ENCODE results near the gene RAI1.

RAI1 gene

GRCh38 chr17:17667231-17667630 lies 14.0 kb upstream of the RAI1 start:
- Histone ChIP-seq H3K4me3 (ENCODE audit: low read depth, low read length) (no peak overlapping the region), H3K36me3 (ENCODE audit: control insufficient read depth in 2 of 2, insufficient read depth in 1 of 2, low read length in 2 of 2) (no peaks in the 10 kb centered on the region), H3K9me3 (ENCODE audit: control insufficient read depth, insufficient read depth, low read depth, low read length) (no peaks in the 10 kb centered on the region), H3K4me1 (ENCODE audit: control insufficient read depth, insufficient read depth, low read length) (no peaks in the 10 kb centered on the region), H3K27ac (ENCODE audit: extremely low read depth, low read depth, low read length) (no peak overlapping the region)
- ChIA-PET CTCF (interaction anchor here (0.8 kb wide), 1 partner anchor 26 kb away, joined by 4 read pairs; no protein-coding TSS in a partner anchor), POLR2A (interaction anchor here (0.6 kb wide), 1 partner anchor 363 kb away, joined by 3 read pairs; no protein-coding TSS in a partner anchor)
- TF ChIP-seq GLIS1 (tag by site-specific recombination; IDR thresholded peaks at IDR 0.05) (no peak), ZNF48 (tag by site-specific recombination; IDR thresholded peaks at IDR 0.05) (no peak), ZNF157 (tag by site-specific recombination; IDR thresholded peaks at IDR 0.05) (no peak), ZBTB7A (tag by site-specific recombination; IDR thresholded peaks at IDR 0.05; ENCODE audit: low read depth) (no peak), ZNF544 (tag by site-specific recombination; IDR thresholded peaks at IDR 0.05) (no peak), ZBTB17 (tag by site-specific recombination; IDR thresholded peaks at IDR 0.05) (0 out of 2 replicates have a peak, but pooled peaks have one; percentile 9), SCRT1 (tag by site-specific recombination; IDR thresholded peaks at IDR 0.05; ENCODE audit: borderline replicate concordance) (peak; percentile 55; the same call in 1 of the 2 replicates), ZSCAN23 (tag by site-specific recombination; IDR thresholded peaks at IDR 0.05) (no peak), HOXD13 (CRISPR knock-in tag; IDR thresholded peaks at IDR 0.05; ENCODE audit: borderline replicate concordance) (no peak), SCRT2 (tag by site-specific recombination; IDR thresholded peaks at IDR 0.05) (peak; percentile 96)

GRCh38 chr17:17667947-17668346 lies 13.3 kb upstream of the RAI1 start:
- Histone ChIP-seq H3K9me3 (ENCODE audit: control insufficient read depth, insufficient read depth, low read depth, low read length) (no peaks in the 10 kb centered on the region), H3K36me3 (ENCODE audit: control insufficient read depth in 2 of 2, insufficient read depth in 1 of 2, low read length in 2 of 2) (no peaks in the 10 kb centered on the region), H3K4me1 (ENCODE audit: control insufficient read depth, insufficient read depth, low read length) (no peaks in the 10 kb centered on the region; the same call in 1 of the 2 replicates), H3K27ac (ENCODE audit: extremely low read depth, low read depth, low read length) (no peak overlapping the region), H3K4me3 (ENCODE audit: low read depth, low read length) (no peak overlapping the region)
- ChIA-PET CTCF (interaction anchor here (1.1 kb wide), 1 partner anchor 10 kb away, joined by 3 read pairs; no protein-coding TSS in a partner anchor), POLR2A (no interaction called here)
- TF ChIP-seq ZNF624 (tag by site-specific recombination; IDR thresholded peaks at IDR 0.05) (no peak), ZNF274 (IDR thresholded peaks at IDR 0.05; ENCODE audit: low read length) (no peak), ZNF274 (tag by site-specific recombination; IDR thresholded peaks at IDR 0.05; ENCODE audit: borderline replicate concordance) (no peak)

GRCh38 chr17:17668358-17668757 lies 12.9 kb upstream of the RAI1 start:
- Histone ChIP-seq H3K4me3 (ENCODE audit: low read depth, low read length) (no peak overlapping the region), H3K27ac (ENCODE audit: extremely low read depth, low read depth, low read length) (no peak overlapping the region), H3K36me3 (ENCODE audit: control insufficient read depth in 2 of 2, insufficient read depth in 1 of 2, low read length in 2 of 2) (no peaks in the 10 kb centered on the region), H3K4me1 (ENCODE audit: control insufficient read depth, insufficient read depth, low read length) (no peaks in the 10 kb centered on the region; the same call in 1 of the 2 replicates), H3K9me3 (ENCODE audit: control insufficient read depth, insufficient read depth, low read depth, low read length) (no peaks in the 10 kb centered on the region)
- CTCF ChIA-PET, result interaction anchor here (0.6 to 4.8 kb wide), 4 partner anchors 9 to 251 kb away, joined by 3 to 22 read pairs (median 5); partner anchors contain the start of gene RAI1
- TF ChIP-seq ZNF623 (tag by site-specific recombination; IDR thresholded peaks at IDR 0.05) (peak; percentile 90), YY1 (tag by site-specific recombination; IDR thresholded peaks at IDR 0.05) (no peak)
- POLR2A ChIA-PET, result no interaction called here

- H3K27ac ChIP-seq (ENCODE audit: extremely low read depth, low read depth, low read length), result no peak overlapping the region
- ChIA-PET CTCF (interaction anchor here (0.6 to 4.8 kb wide), 4 partner anchors 9 to 250 kb away, joined by 3 to 22 read pairs (median 5); partner anchors contain the start of gene RAI1), POLR2A (no interaction called here)
- no peak overlapping the region for H3K4me3 ChIP-seq (ENCODE audit: low read depth, low read length)
- no peaks in the 10 kb centered on the region for H3K36me3 ChIP-seq (ENCODE audit: control insufficient read depth in 2 of 2, insufficient read depth in 1 of 2, low read length in 2 of 2)
- TF ChIP-seq GLIS2 (tag by site-specific recombination; IDR thresholded peaks at IDR 0.05) (peak; percentile 36; the same call in 1 of the 2 replicates), WT1 (tag by site-specific recombination; IDR thresholded peaks at IDR 0.05) (no peak), ZFHX2 (tag by site-specific recombination; conservative IDR thresholded peaks at IDR 0.05) (0 out of 2 replicates have a peak, but pooled peaks have one; percentile 19)
- no peaks in the 10 kb centered on the region; the same call in 1 of the 2 replicates for H3K4me1 ChIP-seq (ENCODE audit: control insufficient read depth, insufficient read depth, low read length)
- H3K9me3 ChIP-seq (ENCODE audit: control insufficient read depth, insufficient read depth, low read depth, low read length), result no peaks in the 10 kb centered on the region
Observed at GRCh38 chr17:17668775-17669579, 12.3 kb upstream of the RAI1 start.

Measured in HEK293 (cell line).